AG08396 (cell line): ENCODE results near the gene ALDH1L2.
A peak's percentile ranks its signal among the peaks of the same experiment; 100 is the strongest.
"Not testable (repeated sequence)": the region's sequence is repeated elsewhere in the genome, so short reads cannot be mapped to it uniquely, and the experiment has no call there.

ENCODE experiments used
- DNase-seq: peaks from one replicate; pipeline ENCODE4 v3.0.0; 2012; ENCODE audit warnings: low spot score, mixed read lengths

ALDH1L2 gene

DNA sequence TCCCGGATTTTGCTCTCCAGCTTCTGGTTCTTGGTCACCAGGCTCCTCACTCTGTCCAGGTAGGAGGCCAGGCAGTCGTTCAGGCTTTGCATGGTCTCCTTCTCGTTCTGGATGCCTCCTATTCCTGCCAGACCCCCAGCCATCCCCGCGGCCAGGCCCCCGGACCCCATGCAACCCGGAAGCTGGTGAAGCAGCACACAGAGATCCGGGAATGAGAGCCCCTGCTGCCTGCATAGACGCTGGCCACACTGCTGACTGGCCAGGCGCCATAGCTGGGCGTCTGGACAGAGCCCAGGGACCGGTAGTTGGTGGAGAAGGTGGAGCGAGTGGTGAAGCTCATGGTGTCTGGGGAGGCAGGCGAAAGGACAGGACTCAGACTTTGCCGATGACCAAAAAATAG lies 106.6 kb downstream of the ALDH1L2 start:
- not testable (repeated sequence) for DNase-seq

DNA sequence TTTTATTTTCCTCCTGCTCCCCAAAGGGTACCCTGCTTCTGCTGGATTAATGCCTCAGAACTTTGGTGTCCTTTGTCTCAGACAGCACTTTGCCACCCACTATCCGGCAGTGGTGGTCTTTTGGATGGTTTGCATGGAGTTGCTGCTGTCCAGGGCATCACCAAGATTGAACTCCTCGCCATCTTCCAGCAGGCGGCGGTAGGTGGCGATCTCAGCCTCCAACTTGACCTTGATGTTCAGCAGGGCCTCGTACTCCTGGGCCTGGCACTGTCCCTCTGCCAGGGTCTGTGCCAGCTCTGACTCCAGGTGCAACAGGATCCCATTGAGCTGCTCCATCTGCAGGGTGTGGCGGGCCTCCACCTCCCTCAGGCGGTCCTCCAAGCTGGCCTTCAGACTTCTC lies 107.6 kb downstream of the ALDH1L2 start:
- no peak for DNase-seq

DNA sequence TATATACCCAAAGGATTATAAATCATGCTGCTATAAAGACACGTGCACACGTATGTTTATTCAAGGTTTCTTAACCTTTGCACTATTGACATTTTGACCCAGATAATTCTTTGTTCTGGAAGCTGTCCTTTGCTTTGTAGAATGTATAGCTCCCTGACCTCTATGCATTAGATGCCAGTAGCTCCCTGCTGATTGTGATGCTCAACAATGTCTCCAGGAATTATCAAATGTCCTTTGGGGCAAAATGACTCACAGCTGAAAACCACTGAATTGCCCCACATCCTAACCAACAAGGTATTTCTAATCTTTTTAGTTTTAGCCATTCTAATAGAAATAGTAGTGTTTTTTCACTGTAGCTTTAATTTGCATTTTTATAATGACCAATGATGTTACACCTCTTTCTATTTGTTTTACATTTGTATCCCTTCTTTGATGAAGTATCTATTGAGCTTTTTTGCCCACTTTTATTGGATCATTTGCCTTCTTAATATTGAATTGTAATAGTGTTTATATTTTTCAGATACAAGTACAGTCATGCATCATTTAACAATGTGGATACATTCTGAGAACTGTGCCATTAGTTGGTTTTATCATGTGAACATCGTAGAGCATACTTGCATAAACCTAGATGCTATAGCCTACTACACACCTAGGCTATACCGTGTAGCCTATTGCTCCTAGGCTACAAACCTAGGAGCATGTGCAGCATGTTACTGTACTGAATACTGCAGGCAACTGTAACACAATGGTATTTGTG lies 108.5 kb downstream of the ALDH1L2 start:
- DNase-seq: peak; percentile 38

- DNase-seq: no peak
Observed at GRCh38 chr12:104974626-104975290, 109.5 kb downstream of the ALDH1L2 start.

DNA sequence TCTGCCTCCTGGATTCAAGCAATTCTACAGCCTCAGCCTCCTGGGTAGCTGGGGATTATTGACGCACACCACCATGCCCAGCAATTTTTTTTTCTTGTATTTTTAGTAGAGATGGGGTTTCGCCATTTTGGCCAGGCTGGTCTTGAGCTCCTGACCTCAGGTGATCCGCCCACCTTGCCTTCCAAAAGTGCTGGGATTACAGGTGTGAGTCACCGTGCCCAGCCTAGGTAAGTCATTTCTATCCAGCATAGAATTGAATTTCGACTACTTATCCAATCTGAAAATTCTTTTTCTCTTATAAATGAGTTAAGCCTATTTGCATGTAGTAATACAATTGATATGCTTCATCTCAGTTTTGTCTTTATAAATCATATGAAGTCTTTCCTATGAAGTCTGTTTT lies 111.0 kb downstream of the ALDH1L2 start:
- DNase-seq: no peak

DNA sequence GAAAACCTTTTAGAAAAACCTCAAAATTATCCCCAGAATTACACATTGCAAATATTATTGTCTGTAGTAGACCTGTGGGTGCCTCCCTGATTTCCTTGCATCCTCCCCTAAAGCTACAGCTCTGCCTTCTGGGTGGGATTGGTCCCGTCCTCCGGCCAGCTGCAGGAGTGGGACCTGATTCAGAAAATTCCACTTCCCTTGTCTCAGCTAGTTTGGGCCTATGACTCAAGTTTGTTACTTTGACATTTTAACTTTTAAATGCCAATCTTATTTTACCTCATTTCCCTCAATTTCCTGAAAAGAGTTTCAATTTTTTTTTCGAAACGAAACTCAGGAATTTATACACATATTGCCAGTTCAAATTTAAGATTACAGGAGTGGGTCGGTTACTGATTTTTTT lies 113.0 kb downstream of the ALDH1L2 start:
- no peak for DNase-seq
